SK-N-SH (cell line): ENCODE data around the gene NKX2-3. TPM values are rescaled to one million over a fixed set of nuclear protein-coding genes. Genes with fewer than 3 reads are reported as not detected.

Experiments used
- CTCF ChIA-PET: fragments of 300-600, 350-600 bp; formaldehyde crosslinking; extraction: SDS; loops from one replicate; lab custom pipeline; 2021; lab: Yijun Ruan, JAX
- POLR2A ChIA-PET: fragments of 350-600 bp; sonication (Branson Sonifier 250); formaldehyde crosslinking; extraction: SDS; loops from one replicate; lab custom pipeline; 2020; ENCODE audit warnings: antibody characterized with exemption, inconsistent platforms; lab: Yijun Ruan, JAX
- DNase-seq: peaks from one replicate; pipeline ENCODE4 v3.0.0; 2012
- H2AFZ ChIP-seq: fragments of 200-600 bp; sonication (generic); 2 replicates; pipeline ENCODE4 v1.8.1; 2016; ENCODE audit warnings: antibody characterized with exemption, mild to moderate bottlenecking, low read depth
- H3F3A ChIP-seq: fragments of 200-600 bp; sonication (generic); replicated peaks from 2 replicates; pipeline ENCODE3; 2016; ENCODE audit warnings: antibody characterized with exemption, mild to moderate bottlenecking; ENCODE audit not compliant: insufficient read depth
- H3K27ac ChIP-seq, 2 experiments: fragments of 200-500 bp in 1 of 2; fragments of 200-600 bp in 1 of 2; sonication (Bioruptor generic) in 1 of 2; sonication (generic), shearing (Covaris generic) in 1 of 2; 2 replicates each; pipeline versions ENCODE4 v1.5.1 to v1.6.1; 2014 to 2016; ENCODE audit warnings: low read depth in 2 of 2, inconsistent platforms in 1 of 2, low read length in 1 of 2, mild to moderate bottlenecking in 1 of 2, mixed read lengths in 1 of 2
- H3K27me3 ChIP-seq: fragments of 200-600 bp; sonication (generic), shearing (Covaris generic); 2 replicates; pipeline ENCODE4 v1.6.1; 2016; ENCODE audit warnings: mixed run types; ENCODE audit not compliant: insufficient read depth
- H3K36me3 ChIP-seq, 2 experiments: fragments of 200-500 bp in 1 of 2; fragments of 200-600 bp in 1 of 2; sonication (Bioruptor generic) in 1 of 2; sonication (generic) in 1 of 2; replicated peaks in 1 of 2; 2 replicates each; pipeline versions ENCODE3 to v1.5.1; 2014 to 2016; ENCODE audit warnings: low read length in 1 of 2, mild to moderate bottlenecking in 1 of 2; ENCODE audit not compliant: insufficient read depth in 2 of 2, control insufficient read depth in 1 of 2
- H3K4me1 ChIP-seq, 2 experiments: fragments of 200-500 bp in 1 of 2; fragments of 200-600 bp in 1 of 2; sonication (Bioruptor generic) in 1 of 2; sonication (generic), shearing (Covaris generic) in 1 of 2; 2 replicates each; pipeline versions ENCODE4 v1.5.1 to v1.6.1; 2014 to 2016; ENCODE audit warnings: low read depth in 1 of 2, low read length in 1 of 2, mixed run types in 1 of 2; ENCODE audit not compliant: insufficient read depth in 2 of 2, control insufficient read depth in 1 of 2
- H3K4me2 ChIP-seq: fragments of 200-600 bp; sonication (generic), shearing (Covaris generic); 2 replicates; pipeline ENCODE4 v1.6.1; 2017; ENCODE audit warnings: mixed run types
- H3K4me3 ChIP-seq, 2 experiments: fragments of 200-500 bp in 1 of 2; fragments of 200-600 bp in 1 of 2; sonication (Bioruptor generic) in 1 of 2; sonication (generic), shearing (Covaris generic) in 1 of 2; 2 replicates each; pipeline versions ENCODE4 v1.5.1 to v1.8.1; 2014 to 2016; ENCODE audit warnings: low read depth in 2 of 2, inconsistent platforms in 1 of 2, low read length in 1 of 2, mild to moderate bottlenecking in 1 of 2, mixed read lengths in 1 of 2, moderate library complexity in 1 of 2
- H3K79me2 ChIP-seq: fragments of 200-600 bp; sonication (generic); 2 replicates; pipeline ENCODE4 v1.8.1; 2017; ENCODE audit warnings: mild to moderate bottlenecking; ENCODE audit not compliant: insufficient read depth
- H3K9ac ChIP-seq: fragments of 200-600 bp; sonication (generic); 2 replicates; pipeline ENCODE4 v1.6.1; 2017; ENCODE audit warnings: mixed run types
- H3K9me2 ChIP-seq: fragments of 200-600 bp; sonication (generic); 2 replicates; pipeline ENCODE4 v1.6.1; 2017; ENCODE audit warnings: mixed run types
- H3K9me3 ChIP-seq: fragments of 200-600 bp; sonication (generic); 2 replicates; pipeline ENCODE4 v1.6.1; 2017; ENCODE audit warnings: mixed run types, mild to moderate bottlenecking, moderate library complexity
- H4K20me1 ChIP-seq: fragments of 200-600 bp; sonication (generic); 2 replicates; pipeline ENCODE4 v1.6.1; 2017; ENCODE audit warnings: mild to moderate bottlenecking, mixed run types; ENCODE audit not compliant: insufficient read depth
- CHD2 ChIP-seq: fragments of 150-350 bp; IDR thresholded peaks from 2 replicates; pipeline ENCODE4 v1.6.1; 2018; ENCODE audit warnings: low read length; ENCODE audit not compliant: partially characterized antibody
- EP300 ChIP-seq, 2 experiments: IDR thresholded peaks; 2 replicates each; pipeline versions ENCODE4 v1.4.0 to v1.6.1; 2012; ENCODE audit warnings: borderline replicate concordance in 1 of 2, low read depth in 1 of 2, low read length in 1 of 2
- EZH2phosphoT487 ChIP-seq: fragments of 200-600 bp; sonication (generic); IDR thresholded peaks from 2 replicates; pipeline ENCODE4 v1.6.1; 2017; ENCODE audit warnings: low read depth, mixed run types, mild to moderate bottlenecking, antibody characterized with exemption, moderate library complexity, borderline replicate concordance
- GATA2 ChIP-seq: sonication (generic); formaldehyde crosslinking; IDR thresholded peaks from 2 replicates; pipeline ENCODE4 v1.5.0; 2020; ENCODE audit warnings: mild to moderate bottlenecking, missing genetic modification reagents
- IRF3 ChIP-seq: fragments of 150-350 bp; IDR thresholded peaks from 2 replicates; pipeline ENCODE4 v1.6.1; 2016; ENCODE audit warnings: mild to moderate bottlenecking, low read depth, low read length
- MEF2A ChIP-seq: IDR thresholded peaks from 2 replicates; pipeline ENCODE4 v1.4.0; 2012; ENCODE audit warnings: low read depth, borderline replicate concordance
- MXI1 ChIP-seq: IDR thresholded peaks from 2 replicates; pipeline ENCODE4 v1.6.1; 2012; ENCODE audit warnings: mild to moderate bottlenecking, low read depth, low read length, improper control_type of control experiment
- PBX3 ChIP-seq: IDR thresholded peaks from 2 replicates; pipeline ENCODE4; 2012
- POLR2AphosphoS5 ChIP-seq: IDR thresholded peaks from 2 replicates; pipeline ENCODE4 v1.6.1; 2012; ENCODE audit warnings: low read depth, low read length
- RAD21 ChIP-seq: IDR thresholded peaks from 2 replicates; pipeline ENCODE4 v1.6.1; 2012; ENCODE audit warnings: mild to moderate bottlenecking, low read length
- RCOR1 ChIP-seq: fragments of 150-350 bp; IDR thresholded peaks from 2 replicates; pipeline ENCODE4 v1.6.1; 2017; ENCODE audit warnings: antibody characterized with exemption, low read length
- RXRA ChIP-seq: IDR thresholded peaks from 2 replicates; pipeline ENCODE4 v1.4.0; 2012; ENCODE audit warnings: low read depth, mild to moderate bottlenecking, borderline replicate concordance
- SIN3A ChIP-seq: IDR thresholded peaks from 2 replicates; pipeline ENCODE4 v1.6.1; 2012; ENCODE audit warnings: low read depth, mild to moderate bottlenecking, low read length, moderate library complexity, borderline replicate concordance
- SMC3 ChIP-seq: IDR thresholded peaks from 2 replicates; pipeline ENCODE4 v1.6.1; 2012; ENCODE audit warnings: low read depth, low read length, improper control_type of control experiment
- TCF12 ChIP-seq: IDR thresholded peaks from 2 replicates; pipeline ENCODE4 v1.4.0; 2012
- TEAD4 ChIP-seq: IDR thresholded peaks from 2 replicates; pipeline ENCODE4 v1.4.0; 2012; ENCODE audit warnings: mild to moderate bottlenecking, borderline replicate concordance; ENCODE audit not compliant: insufficient read depth
- USF2 ChIP-seq: fragments of 150-350 bp; IDR thresholded peaks from 2 replicates; pipeline ENCODE4 v1.6.1; 2017; ENCODE audit warnings: antibody characterized with exemption, low read length, low read depth, borderline replicate concordance
- ZBTB33 ChIP-seq: IDR thresholded peaks from 2 replicates; pipeline ENCODE4 v1.4.0; 2012; ENCODE audit warnings: low read depth, borderline replicate concordance
- WGBS: methylation state at CpG from one replicate; pipeline ENCODE4 v1.1.6; 2017; ENCODE audit warnings: low lambda C conversion rate; 5-methylcytosine and 5-hydroxymethylcytosine counted together
- polyA plus RNA-seq, 3 experiments: library from polyadenylated mRNA; depleted of rRNA; stranded (reverse); fragments of >200 nt; gene quantifications; 2 replicates each; pipeline ENCODE4 v1.2.3, GENCODE V29; 2012

The NKX2-3 gene
- polyA plus RNA-seq, 1 of the 3 experiments (the other 2 are of a cell fraction) = not detected

- TF ChIP-seq SIN3A (no peak), SMC3 (no peak), IRF3 (no peak), EP300 (IDR thresholded peaks at IDR 0.05; ENCODE audit: borderline replicate concordance in 1 of 2, low read depth in 1 of 2, low read length in 1 of 2) (no peak), PBX3 (no peak), USF2 (no peak), TCF12 (no peak), RAD21 (no peak), CHD2 (no peak), TEAD4 (no peak), RCOR1 (no peak), GATA2 (CRISPR knock-in tag) (no peak), EZH2phosphoT487 (no peak), MEF2A (no peak), MXI1 (no peak), ZBTB33 (no peak), POLR2AphosphoS5 (no peak), RXRA (no peak)
- Histone ChIP-seq H3K9ac (no peak overlapping the region), H3K4me2 (no peak overlapping the region), H2AFZ (no peak overlapping the region), H3K4me3 (no peak overlapping the region), H3K36me3 (no peaks in the 10 kb centered on the region), H4K20me1 (peaks cover 13% of the 10 kb centered on the region; the same call in 1 of the 2 replicates), H3K9me2 (no peaks in the 10 kb centered on the region), H3K27ac (no peak overlapping the region), H3F3A (peaks cover 3% of the 10 kb centered on the region), H3K27me3 (peaks cover 97% of the 10 kb centered on the region), H3K9me3 (no peaks in the 10 kb centered on the region), H3K79me2 (no peaks in the 10 kb centered on the region), H3K4me1 (no peaks in the 10 kb centered on the region; a peak in 1 of 4 replicates)
- no peak for DNase-seq
- CTCF ChIA-PET = interaction anchor here (1.0 kb wide), 1 partner anchor 88 kb away, joined by 3 read pairs; no protein-coding TSS in a partner anchor
- 4% methylated on average over 10 of the region's 10 CpGs for WGBS
- POLR2A ChIA-PET = no interaction called here
Observed at GRCh38 chr10:99524050-99524666, 8.6 kb upstream of the NKX2-3 start.
